Activated CD8-positive, alpha-beta T cell treated with anti-CD3 and anti-CD28 coated beads, Interleukin-2, amount 10 ng/mL, durations not matched to agents 7 days and 5 days (primary cell): ENCODE measurements around the gene LAD1. TPM values are rescaled to one million over a fixed set of nuclear protein-coding genes. Genes with fewer than 3 reads are reported as not detected.

Experiments used
- ATAC-seq: fragments of 150-1000 bp; cut with Tn5 transposase; one replicate; pipeline ENCODE4 v1.10.0; 2021; ENCODE audit warnings: moderate library complexity
- CTCF ChIA-PET: fragments of 350-600 bp; sonication (Branson Sonifier 250); formaldehyde crosslinking; loops from one replicate; lab custom pipeline; 2021; ENCODE audit warnings: antibody characterized with exemption; lab: Charles Lee
- POLR2A ChIA-PET: fragments of 350-600 bp; sonication (Branson Sonifier 250); formaldehyde crosslinking; loops from one replicate; lab custom pipeline; 2021; ENCODE audit warnings: antibody characterized with exemption; lab: Charles Lee
- DNase-seq: peaks from one replicate; pipeline ENCODE4 v3.0.0-alpha.2; 2020
- H3K27ac Mint-ChIP-seq: one replicate; pipeline ENCODE4 v1.8.0; 2021; ENCODE audit warnings: mild to moderate bottlenecking, mixed read lengths
- H3K27me3 Mint-ChIP-seq: one replicate; pipeline ENCODE4 v1.8.0; 2021; ENCODE audit warnings: low read depth, mixed read lengths
- H3K36me3 Mint-ChIP-seq: one replicate; pipeline ENCODE4 v1.8.0; 2021; ENCODE audit warnings: low read depth, mixed read lengths
- H3K4me1 Mint-ChIP-seq: one replicate; pipeline ENCODE4 v1.8.0; 2021; ENCODE audit warnings: low read depth, mixed read lengths
- H3K4me3 Mint-ChIP-seq: one replicate; pipeline ENCODE4 v1.8.0; 2021; ENCODE audit warnings: mild to moderate bottlenecking, mixed read lengths
- H3K9me3 Mint-ChIP-seq: one replicate; pipeline ENCODE4 v1.8.0; 2022; ENCODE audit warnings: mixed read lengths; ENCODE audit not compliant: insufficient read depth
- total RNA-seq, 2 experiments: library from RNA; stranded (reverse); gene quantifications; one replicate each; pipeline ENCODE4 v1.2.3, GENCODE V29; 2021

LAD1 gene
- total RNA-seq, 2 experiments from 2014 or later: not detected

- no peaks in the 10 kb centered on the region for H3K4me1 Mint-ChIP-seq
- H3K4me3 Mint-ChIP-seq: no peak overlapping the region
- H3K9me3 Mint-ChIP-seq: no peaks in the 10 kb centered on the region
- ChIA-PET CTCF (no interaction called here), POLR2A (no interaction called here)
- ATAC-seq (no peak), DNase-seq (no peak)
- H3K36me3 Mint-ChIP-seq: no peaks in the 10 kb centered on the region
- peaks cover 16% of the 10 kb centered on the region for H3K27me3 Mint-ChIP-seq
- no peak overlapping the region for H3K27ac Mint-ChIP-seq
Observed at GRCh38 chr1:201414051-201414738, 15.1 kb upstream of the LAD1 start.

- Mint-ChIP-seq H3K4me1 (no peaks in the 10 kb centered on the region), H3K4me3 (no peak overlapping the region), H3K27ac (no peak overlapping the region), H3K36me3 (no peaks in the 10 kb centered on the region), H3K9me3 (no peaks in the 10 kb centered on the region), H3K27me3 (peaks cover 4% of the 10 kb centered on the region)
- no peak for ATAC-seq
- ChIA-PET CTCF (interaction anchor here (2.6 kb wide), 1 partner anchor 25 kb away, joined by 14 read pairs; no protein-coding TSS in a partner anchor), POLR2A (no interaction called here)
- no peak for DNase-seq
Observed at GRCh38 chr1:201411292-201411691, 12.2 kb upstream of the LAD1 start.

GRCh38 chr1:201409440-201409839 lies 10.3 kb upstream of the LAD1 start:
- ATAC-seq: no peak
- Mint-ChIP-seq H3K27me3 (no peaks in the 10 kb centered on the region), H3K4me1 (no peaks in the 10 kb centered on the region), H3K9me3 (no peaks in the 10 kb centered on the region), H3K27ac (no peak overlapping the region), H3K36me3 (no peaks in the 10 kb centered on the region), H3K4me3 (no peak overlapping the region)
- CTCF ChIA-PET: interaction anchor here (0.8 to 2.6 kb wide), 7 partner anchors 9 to 99 kb away, joined by 3 to 14 read pairs (median 4); no protein-coding TSS in a partner anchor
- no peak for DNase-seq
- POLR2A ChIA-PET: no interaction called here

- H3K4me3 Mint-ChIP-seq: no peak overlapping the region
- H3K27ac Mint-ChIP-seq: no peak overlapping the region
- POLR2A ChIA-PET: no interaction called here
- no peaks in the 10 kb centered on the region for H3K27me3 Mint-ChIP-seq
- H3K4me1 Mint-ChIP-seq: no peaks in the 10 kb centered on the region
- CTCF ChIA-PET: interaction anchor here (0.8 to 2.6 kb wide), 8 partner anchors 8 to 98 kb away, joined by 3 to 14 read pairs (median 4); no protein-coding TSS in a partner anchor
- H3K36me3 Mint-ChIP-seq: no peaks in the 10 kb centered on the region
- ATAC-seq: no peak
- no peak for DNase-seq
- H3K9me3 Mint-ChIP-seq: no peaks in the 10 kb centered on the region
Observed at GRCh38 chr1:201408834-201409200, 9.7 kb upstream of the LAD1 start.

GRCh38 chr1:201408176-201408833 lies 9.2 kb upstream of the LAD1 start:
- Mint-ChIP-seq H3K27me3 (no peaks in the 10 kb centered on the region), H3K36me3 (no peaks in the 10 kb centered on the region), H3K4me1 (no peaks in the 10 kb centered on the region), H3K27ac (no peak overlapping the region), H3K4me3 (no peak overlapping the region), H3K9me3 (no peaks in the 10 kb centered on the region)
- POLR2A ChIA-PET: no interaction called here
- CTCF ChIA-PET: interaction anchor here (1.0 to 2.6 kb wide), 5 partner anchors 20 to 98 kb away, joined by 3 to 14 read pairs (median 5); no protein-coding TSS in a partner anchor
- ATAC-seq: peak; percentile 77
- DNase-seq: peak; percentile 81

- POLR2A ChIA-PET: no interaction called here
- no peak overlapping the region for H3K27ac Mint-ChIP-seq
- no peaks in the 10 kb centered on the region for H3K36me3 Mint-ChIP-seq
Observed at GRCh38 chr1:201406831-201407406, 7.8 kb upstream of the LAD1 start.

GRCh38 chr1:201405484-201405831 lies 6.3 kb upstream of the LAD1 start:
- DNase-seq: no peak
- Mint-ChIP-seq H3K9me3 (no peaks in the 10 kb centered on the region), H3K27ac (no peak overlapping the region), H3K36me3 (no peaks in the 10 kb centered on the region), H3K27me3 (peaks cover 6% of the 10 kb centered on the region), H3K4me3 (no peak overlapping the region), H3K4me1 (no peaks in the 10 kb centered on the region)
- ATAC-seq: no peak
- ChIA-PET POLR2A (no interaction called here), CTCF (interaction anchor here (0.7 to 1.7 kb wide), 4 partner anchors 13 to 107 kb away, joined by 3 to 4 read pairs (median 4); no protein-coding TSS in a partner anchor)

More at GRCh38 chr1:201406831-201407406, 7.8 kb upstream of the LAD1 start:
- DNase-seq: no peak
- CTCF ChIA-PET: interaction anchor here (1.1 to 1.3 kb wide), 4 partner anchors 21 to 153 kb away, joined by 3 to 4 read pairs (median 3); no protein-coding TSS in a partner anchor
- no peaks in the 10 kb centered on the region for H3K4me1 Mint-ChIP-seq
- H3K4me3 Mint-ChIP-seq: no peak overlapping the region
- H3K27me3 Mint-ChIP-seq: no peaks in the 10 kb centered on the region
- no peak for ATAC-seq
- no peaks in the 10 kb centered on the region for H3K9me3 Mint-ChIP-seq

- Mint-ChIP-seq H3K4me3 (no peak overlapping the region), H3K36me3 (no peaks in the 10 kb centered on the region), H3K27ac (no peak overlapping the region), H3K9me3 (no peaks in the 10 kb centered on the region), H3K27me3 (peaks cover 12% of the 10 kb centered on the region), H3K4me1 (no peaks in the 10 kb centered on the region)
- ChIA-PET CTCF (interaction anchor here (0.7 to 1.7 kb wide), 2 partner anchors 12 to 108 kb away, joined by 3 to 4 read pairs; no protein-coding TSS in a partner anchor), POLR2A (no interaction called here)
- DNase-seq (no peak), ATAC-seq (no peak)
Observed at GRCh38 chr1:201404722-201405483, 5.8 kb upstream of the LAD1 start.

GRCh38 chr1:201404055-201404454 lies 4.9 kb upstream of the LAD1 start:
- Mint-ChIP-seq H3K27me3 (peaks cover 15% of the 10 kb centered on the region), H3K4me3 (no peak overlapping the region), H3K36me3 (no peaks in the 10 kb centered on the region), H3K4me1 (no peaks in the 10 kb centered on the region), H3K27ac (no peak overlapping the region), H3K9me3 (no peaks in the 10 kb centered on the region)
- ATAC-seq (no peak), DNase-seq (no peak)
- POLR2A ChIA-PET: no interaction called here
- CTCF ChIA-PET: interaction anchor here (1.7 kb wide), 1 partner anchor 12 kb away, joined by 4 read pairs; no protein-coding TSS in a partner anchor

- Mint-ChIP-seq H3K4me1 (no peaks in the 10 kb centered on the region), H3K36me3 (no peaks in the 10 kb centered on the region), H3K9me3 (no peaks in the 10 kb centered on the region), H3K27me3 (peaks cover 21% of the 10 kb centered on the region), H3K4me3 (no peak overlapping the region), H3K27ac (no peak overlapping the region)
- POLR2A ChIA-PET: no interaction called here
- CTCF ChIA-PET: no interaction called here
- ATAC-seq (no peak), DNase-seq (no peak)
Observed at GRCh38 chr1:201403359-201403758, 4.2 kb upstream of the LAD1 start.

GRCh38 chr1:201401700-201402099 lies 2.6 kb upstream of the LAD1 start:
- Mint-ChIP-seq H3K36me3 (no peaks in the 10 kb centered on the region), H3K9me3 (no peaks in the 10 kb centered on the region), H3K27me3 (peaks cover 31% of the 10 kb centered on the region), H3K27ac (no peak overlapping the region), H3K4me1 (no peaks in the 10 kb centered on the region), H3K4me3 (no peak overlapping the region)
- no peak for DNase-seq
- POLR2A ChIA-PET: no interaction called here
- CTCF ChIA-PET: no interaction called here
- ATAC-seq: no peak
